Ishikawa (cell line): ENCODE results near the gene ALDH3B1.

Source experiments
- CEBPB ChIP-seq: IDR thresholded peaks from 2 replicates; pipeline ENCODE4 v1.6.1; 2012
- EGR1 ChIP-seq: IDR thresholded peaks from 2 replicates; pipeline ENCODE4 v1.6.1; 2012
- EP300 ChIP-seq: IDR thresholded peaks from 2 replicates; pipeline ENCODE4 v1.6.1; 2012; ENCODE audit warnings: borderline replicate concordance
- FOXM1 ChIP-seq: IDR thresholded peaks from 2 replicates; pipeline ENCODE4 v1.6.1; 2012; ENCODE audit warnings: low read depth, borderline replicate concordance
- NFIC ChIP-seq: IDR thresholded peaks from 2 replicates; pipeline ENCODE4 v1.6.1; 2012

- TF ChIP-seq EGR1 (no peak), EP300 (no peak), NFIC (no peak), CEBPB (no peak), FOXM1 (no peak)
Observed at GRCh38 chr11:68057807-68058206, 47.7 kb downstream of the ALDH3B1 start.
